Spleen (tissue), 11 donors: ENCODE measurements around the gene SLC28A1. TPM values are rescaled to one million over a fixed set of nuclear protein-coding genes. Genes with fewer than 3 reads are reported as not detected.

ENCODE experiments used
- DNase-seq: peaks from one replicate; pipeline ENCODE4 v3.0.0-alpha.2; 2020
- H3K27ac ChIP-seq, 8 donors: fragments of 200-600 bp; sonication (generic) in 7 of 8; 1 replicate in 4 of 8; 2 replicates in 4 of 8; pipeline versions ENCODE4 v1.5.0 to v1.8.0; 2016 to 2021; ENCODE audit warnings: inconsistent platforms in 4 of 8, mild to moderate bottlenecking in 4 of 8, moderate library complexity in 1 of 8
- H3K27me3 ChIP-seq, 7 donors: fragments of 200-600 bp; sonication (generic) in 6 of 7; replicated peaks in 1 of 7; 1 replicate in 4 of 7; 2 replicates in 3 of 7; pipeline versions ENCODE4 v1.5.0 to v1.8.0; 2016 to 2021; ENCODE audit warnings: inconsistent platforms in 3 of 7, mild to moderate bottlenecking in 1 of 7
- H3K36me3 ChIP-seq, 6 donors: fragments of 200-600 bp; sonication (generic) in 5 of 6; 1 replicate in 4 of 6; 2 replicates in 2 of 6; pipeline versions ENCODE4 v1.5.0 to v1.8.0; 2016 to 2021; ENCODE audit warnings: inconsistent platforms in 2 of 6
- H3K4me1 ChIP-seq, 6 donors: fragments of 200-600 bp; sonication (generic) in 5 of 6; 1 replicate in 3 of 6; 2 replicates in 3 of 6; pipeline versions ENCODE4 v1.5.0 to v1.8.0; 2016 to 2021; ENCODE audit warnings: inconsistent platforms in 3 of 6
- H3K4me3 ChIP-seq, 8 donors: fragments of 200-600 bp; sonication (generic) in 7 of 8; 1 replicate in 4 of 8; 2 replicates in 4 of 8; pipeline versions ENCODE4 v1.5.0 to v1.8.0; 2016 to 2021; ENCODE audit warnings: inconsistent platforms in 4 of 8, mild to moderate bottlenecking in 4 of 8, moderate library complexity in 2 of 8
- H3K9me3 ChIP-seq, 8 donors: fragments of 200-600 bp; sonication (generic) in 7 of 8; 1 replicate in 4 of 8; 2 replicates in 4 of 8; pipeline versions ENCODE4 v1.5.0 to v1.8.0; 2016 to 2021; ENCODE audit warnings: inconsistent platforms in 4 of 8
- POLR2A ChIP-seq, 3 donors: fragments of 450-650 bp; IDR thresholded peaks; one replicate each; pipeline ENCODE4 v1.5.1; 2017; ENCODE audit warnings: antibody characterized with exemption in 3 of 3, mild to moderate bottlenecking in 1 of 3
- POLR2AphosphoS5 ChIP-seq, 3 donors: sonication (generic); formaldehyde crosslinking; IDR thresholded peaks; one replicate each; pipeline ENCODE4 v1.5.1; 2017; ENCODE audit warnings: antibody characterized with exemption in 3 of 3
- WGBS, 5 donors: extraction: QIAGEN DNeasy Blood & Tissue Kit in 3 of 5; methylation state at CpG; one replicate each; pipeline versions ENCODE4 v1.1.5 to v1.1.7; 2013 to 2018; 5-methylcytosine and 5-hydroxymethylcytosine counted together
- intact Hi-C: fragments of 100-400 bp; cut with DNase I; formaldehyde crosslinking; loops from one replicate; pipeline ENCODE4 v1.15.0; 2023; ENCODE audit warnings: low total_unique reads
- polyA plus RNA-seq, 3 donors: library from polyadenylated mRNA; stranded (reverse); fragments of 200-250 nt; gene quantifications; one replicate each; pipeline ENCODE4 v1.2.1, GENCODE V29; 2013
- small RNA-seq, 4 donors: library from RNA; depleted of rRNA; stranded (forward); fragments of <200 nt; gene quantifications; one replicate each; pipeline ENCODE3, GENCODE V24; 2016
- total RNA-seq, 7 donors: library from RNA; depleted of rRNA in 3 of 7; stranded (reverse); fragments of >200 nt in 3 of 7; fragmentation: NEBNext Ultra II Directional in 4 of 7; extraction: Animal tissue kit (Norgen Biotek cat#: 25700) in 4 of 7; gene quantifications; one replicate each; pipeline versions ENCODE4 v1.1.0 to v1.2.1, GENCODE V29; 2016 to 2021
- TF ChIP-seq, protein P1 (sequence below), 11 experiments: fragments of 200-600 bp in 7 of 11; fragments of 450-650 bp in 4 of 11; sonication (generic) in 4 of 11; IDR thresholded peaks in 8 of 11; conservative IDR thresholded peaks in 3 of 11; 1 replicate in 7 of 11; 2 replicates in 4 of 11; pipeline versions ENCODE4 v1.4.0 to v1.8.0; 2016 to 2021; ENCODE audit warnings: antibody characterized with exemption in 11 of 11, inconsistent platforms in 4 of 11, mild to moderate bottlenecking in 1 of 11
- donor health status: healthy with polysubstance abuse.
- donor health status: DM: no; HTN: no; CAD: no; lungs with moderate emphysema.
- donor health status: DM: no; HTN: no; CAD: no.
- donor health status: Bipolar disorder and iron deficiency.
- donor health status: healthy.
- donor health status: DM: no; HTN: no; CAD: no.
- donor health status: DM: yes; HTN: yes; CAD: no.

The SLC28A1 gene
- total and polyA plus RNA-seq, 10 donors: 0.10 to 0.29 (median 0.16) TPM; not detected in 7

GRCh38 chr15:84991014-84991712 is 106.7 kb downstream of the SLC28A1 start:
- peak overlapping the region in 2 of 8 donors; percentile 6 to 17 for H3K27ac ChIP-seq
- H3K36me3 ChIP-seq: no peaks in the 10 kb centered on the region
- WGBS, 5 donors: 52 to 64% (median 59%) methylated on average over 4 of the region's 4 CpGs
- H3K4me1 ChIP-seq: peaks cover 8 to 76% (median 37%) of the 10 kb centered on the region in 6 donors
- TF ChIP-seq POLR2A (IDR thresholded peaks at IDR 0.05): no peak
- H3K4me3 ChIP-seq: no peak overlapping the region
- no peak for DNase-seq
- no peaks in the 10 kb centered on the region for H3K9me3 ChIP-seq
- intact Hi-C loops: no loop called here
- H3K27me3 ChIP-seq: no peaks in the 10 kb centered on the region

DNA sequence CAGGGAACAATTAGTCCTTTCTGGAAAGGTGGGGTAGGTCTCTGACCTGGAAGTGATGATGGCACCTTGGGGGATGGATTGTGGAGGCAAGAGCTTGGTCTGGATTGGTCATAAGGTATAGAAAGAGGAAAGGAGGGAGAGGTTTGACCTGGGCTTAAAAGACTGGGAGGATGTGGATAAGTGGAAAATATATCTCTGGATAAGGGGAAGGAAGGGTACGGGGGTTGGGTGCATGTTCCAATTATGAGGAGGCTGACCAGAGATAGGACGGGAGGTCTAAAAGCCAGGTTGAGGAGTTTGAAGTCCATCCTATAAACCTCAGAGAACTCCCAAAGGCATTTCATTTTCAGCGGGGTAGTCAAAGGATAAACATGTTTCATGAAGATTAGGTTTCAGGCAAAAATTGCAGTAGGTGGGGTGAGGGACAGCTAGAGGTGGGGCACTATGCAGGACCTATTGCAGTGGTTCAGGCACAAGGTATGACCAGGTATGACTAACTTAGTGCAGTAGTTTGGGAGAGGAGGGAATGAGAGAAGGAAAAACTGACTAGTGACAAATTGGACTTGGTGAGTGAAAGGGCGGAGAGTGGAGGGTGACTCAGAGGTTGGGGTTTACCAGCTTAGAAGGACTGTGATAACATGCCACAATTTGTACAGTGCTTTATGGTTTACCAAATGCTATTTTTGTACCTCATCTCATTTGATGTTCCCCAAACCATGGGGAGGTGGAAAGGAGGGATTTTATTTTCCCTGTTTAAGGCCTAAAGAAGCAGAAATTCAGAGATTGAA is 107.9 kb downstream of the SLC28A1 start:
- TF ChIP-seq POLR2A (IDR thresholded peaks at IDR 0.05) (no peak), POLR2AphosphoS5 (IDR thresholded peaks at IDR 0.05) (no peak)
- TF ChIP-seq, protein P1, sequence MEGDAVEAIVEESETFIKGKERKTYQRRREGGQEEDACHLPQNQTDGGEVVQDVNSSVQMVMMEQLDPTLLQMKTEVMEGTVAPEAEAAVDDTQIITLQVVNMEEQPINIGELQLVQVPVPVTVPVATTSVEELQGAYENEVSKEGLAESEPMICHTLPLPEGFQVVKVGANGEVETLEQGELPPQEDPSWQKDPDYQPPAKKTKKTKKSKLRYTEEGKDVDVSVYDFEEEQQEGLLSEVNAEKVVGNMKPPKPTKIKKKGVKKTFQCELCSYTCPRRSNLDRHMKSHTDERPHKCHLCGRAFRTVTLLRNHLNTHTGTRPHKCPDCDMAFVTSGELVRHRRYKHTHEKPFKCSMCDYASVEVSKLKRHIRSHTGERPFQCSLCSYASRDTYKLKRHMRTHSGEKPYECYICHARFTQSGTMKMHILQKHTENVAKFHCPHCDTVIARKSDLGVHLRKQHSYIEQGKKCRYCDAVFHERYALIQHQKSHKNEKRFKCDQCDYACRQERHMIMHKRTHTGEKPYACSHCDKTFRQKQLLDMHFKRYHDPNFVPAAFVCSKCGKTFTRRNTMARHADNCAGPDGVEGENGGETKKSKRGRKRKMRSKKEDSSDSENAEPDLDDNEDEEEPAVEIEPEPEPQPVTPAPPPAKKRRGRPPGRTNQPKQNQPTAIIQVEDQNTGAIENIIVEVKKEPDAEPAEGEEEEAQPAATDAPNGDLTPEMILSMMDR (IDR thresholded peaks at IDR 0.05 in 8 of 11, conservative IDR thresholded peaks at IDR 0.05 in 3 of 11): no peak
- intact Hi-C loops: no loop called here
- H3K27ac ChIP-seq: no peak overlapping the region
- no peaks in the 10 kb centered on the region for H3K27me3 ChIP-seq
- H3K4me3 ChIP-seq: no peak overlapping the region
- WGBS, 5 donors: 82 to 92% (median 89%) methylated on average over 4 of the region's 4 CpGs
- no peaks in the 10 kb centered on the region for H3K9me3 ChIP-seq
- DNase-seq: no peak
- peaks cover 8 to 65% (median 37%) of the 10 kb centered on the region in 6 donors for H3K4me1 ChIP-seq
- H3K36me3 ChIP-seq: no peaks in the 10 kb centered on the region

Small RNA genes within 50 kb of the gene (small RNA-seq; reads per million reads assigned to genes)
- 0 reads per million in 4 donors for gene RF00402
- 0 reads per million in 4 donors for gene RNU6-339P
- gene RNU6-796P: 0 reads per million in 4 donors

Other genes starting within 250 kb of the SLC28A1 start
- gene WDR73, start 230.4 kb upstream of the SLC28A1 start, total RNA-seq: 10 to 100 TPM; 23.1 to 31.6 (median 29.3) TPM
- gene WDR73, start 230.4 kb upstream of the SLC28A1 start, polyA plus RNA-seq: 10 to 100 TPM; 12.7 to 20.2 (median 18.4) TPM
- 1 to 10 TPM; 1.0 to 4.2 (median 2.4) TPM for gene NMB, start 226.5 kb upstream of the SLC28A1 start, total RNA-seq
- 1 to 10 TPM; 2.2 to 5.5 (median 4.7) TPM for gene NMB, start 226.5 kb upstream of the SLC28A1 start, polyA plus RNA-seq
- 100 to 1,000 TPM in 3 of 7 donors, 10 to 100 TPM in 4; 89.8 to 139 (median 96.9) TPM for gene SEC11A, start 168.5 kb upstream of the SLC28A1 start, total RNA-seq
- 100 to 1,000 TPM in 2 of 3 donors, 10 to 100 TPM in 1; 86.5 to 114 (median 101) TPM for gene SEC11A, start 168.5 kb upstream of the SLC28A1 start, polyA plus RNA-seq
- 10 to 100 TPM; 29.4 to 36.2 (median 33.6) TPM for gene ZNF592, start 136.1 kb upstream of the SLC28A1 start, total RNA-seq
- gene ZNF592, start 136.1 kb upstream of the SLC28A1 start, polyA plus RNA-seq: 10 to 100 TPM in 1 of 3 donors, 1 to 10 TPM in 2; 5.2 to 10.9 (median 5.3) TPM
- gene ALPK3, start 67.3 kb upstream of the SLC28A1 start, total RNA-seq: 1 to 10 TPM in 1 of 7 donors, under 1 TPM in 6; 0.69 to 1.1 (median 0.77) TPM
- under 1 TPM; 0.13 to 0.29 (median 0.14) TPM for gene ALPK3, start 67.3 kb upstream of the SLC28A1 start, polyA plus RNA-seq
- gene PDE8A, start 97.2 kb downstream of the SLC28A1 start, total RNA-seq: 10 to 100 TPM; 24.2 to 52.2 (median 39.8) TPM
- 10 to 100 TPM; 13.2 to 22.7 (median 14.9) TPM for gene PDE8A, start 97.2 kb downstream of the SLC28A1 start, polyA plus RNA-seq